GM12875 (cell line): ENCODE results near the gene GNG13.

Source experiments
- H3K4me3 ChIP-seq: one replicate; pipeline ENCODE4 v1.5.1; 2011; ENCODE audit warnings: low read depth, low read length, control low read depth
- TF ChIP-seq, protein P1 (sequence below): IDR thresholded peaks from 2 replicates; pipeline ENCODE4 v1.5.1; 2011; ENCODE audit warnings: low read depth, mild to moderate bottlenecking, control low read depth, inconsistent platforms, low read length, moderate library complexity, borderline replicate concordance; ENCODE audit not compliant: insufficient read depth

The GNG13 gene

DNA sequence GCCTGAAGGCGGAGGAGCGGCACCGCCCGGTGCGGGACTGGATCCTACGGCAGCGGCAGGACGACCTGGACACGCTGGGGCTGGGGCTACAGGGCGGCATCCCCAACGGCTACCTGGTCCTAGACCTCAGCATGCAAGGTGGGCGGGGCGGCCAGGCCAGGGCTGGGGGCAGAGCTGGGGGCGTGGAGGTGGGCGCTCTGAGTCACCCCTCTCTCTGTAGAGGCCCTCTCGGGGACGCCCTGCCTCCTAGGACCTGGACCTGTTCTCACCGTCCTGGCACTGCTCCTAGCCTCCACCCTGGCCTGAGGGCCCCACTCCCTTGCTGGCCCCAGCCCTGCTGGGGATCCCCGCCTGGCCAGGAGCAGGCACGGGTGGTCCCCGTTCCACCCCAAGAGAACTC lies 32.1 kb downstream of the GNG13 start:
- TF ChIP-seq, protein P1, sequence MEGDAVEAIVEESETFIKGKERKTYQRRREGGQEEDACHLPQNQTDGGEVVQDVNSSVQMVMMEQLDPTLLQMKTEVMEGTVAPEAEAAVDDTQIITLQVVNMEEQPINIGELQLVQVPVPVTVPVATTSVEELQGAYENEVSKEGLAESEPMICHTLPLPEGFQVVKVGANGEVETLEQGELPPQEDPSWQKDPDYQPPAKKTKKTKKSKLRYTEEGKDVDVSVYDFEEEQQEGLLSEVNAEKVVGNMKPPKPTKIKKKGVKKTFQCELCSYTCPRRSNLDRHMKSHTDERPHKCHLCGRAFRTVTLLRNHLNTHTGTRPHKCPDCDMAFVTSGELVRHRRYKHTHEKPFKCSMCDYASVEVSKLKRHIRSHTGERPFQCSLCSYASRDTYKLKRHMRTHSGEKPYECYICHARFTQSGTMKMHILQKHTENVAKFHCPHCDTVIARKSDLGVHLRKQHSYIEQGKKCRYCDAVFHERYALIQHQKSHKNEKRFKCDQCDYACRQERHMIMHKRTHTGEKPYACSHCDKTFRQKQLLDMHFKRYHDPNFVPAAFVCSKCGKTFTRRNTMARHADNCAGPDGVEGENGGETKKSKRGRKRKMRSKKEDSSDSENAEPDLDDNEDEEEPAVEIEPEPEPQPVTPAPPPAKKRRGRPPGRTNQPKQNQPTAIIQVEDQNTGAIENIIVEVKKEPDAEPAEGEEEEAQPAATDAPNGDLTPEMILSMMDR = no peak
- no peak overlapping the region for H3K4me3 ChIP-seq

DNA sequence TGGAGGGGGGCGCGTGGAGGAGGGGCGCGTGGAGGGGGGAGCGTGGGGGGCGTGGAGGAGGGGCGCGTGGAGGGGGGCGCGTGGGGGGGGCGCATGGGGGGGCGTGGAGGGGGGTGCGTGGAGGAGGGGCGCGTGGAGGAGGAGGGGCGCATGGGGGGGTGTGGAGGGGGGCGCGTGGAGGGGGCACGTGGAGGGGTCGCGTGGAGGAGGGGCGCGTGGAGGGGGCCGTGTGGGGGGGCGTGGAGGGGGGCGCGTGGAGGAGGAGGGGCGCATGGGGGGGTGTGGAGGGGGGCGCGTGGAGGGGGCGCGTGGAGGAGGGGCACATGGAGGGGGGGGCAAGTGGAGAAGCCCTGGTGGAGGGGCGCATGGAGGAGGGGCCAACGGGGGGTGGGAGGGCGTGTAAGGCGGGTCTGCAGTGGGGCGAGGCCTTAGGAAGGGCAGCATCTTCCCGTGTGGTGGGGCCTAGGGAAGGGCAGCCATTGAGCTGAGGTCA lies 32.7 kb downstream of the GNG13 start:
- no peak overlapping the region for H3K4me3 ChIP-seq
- TF ChIP-seq, protein P1 = no peak

DNA sequence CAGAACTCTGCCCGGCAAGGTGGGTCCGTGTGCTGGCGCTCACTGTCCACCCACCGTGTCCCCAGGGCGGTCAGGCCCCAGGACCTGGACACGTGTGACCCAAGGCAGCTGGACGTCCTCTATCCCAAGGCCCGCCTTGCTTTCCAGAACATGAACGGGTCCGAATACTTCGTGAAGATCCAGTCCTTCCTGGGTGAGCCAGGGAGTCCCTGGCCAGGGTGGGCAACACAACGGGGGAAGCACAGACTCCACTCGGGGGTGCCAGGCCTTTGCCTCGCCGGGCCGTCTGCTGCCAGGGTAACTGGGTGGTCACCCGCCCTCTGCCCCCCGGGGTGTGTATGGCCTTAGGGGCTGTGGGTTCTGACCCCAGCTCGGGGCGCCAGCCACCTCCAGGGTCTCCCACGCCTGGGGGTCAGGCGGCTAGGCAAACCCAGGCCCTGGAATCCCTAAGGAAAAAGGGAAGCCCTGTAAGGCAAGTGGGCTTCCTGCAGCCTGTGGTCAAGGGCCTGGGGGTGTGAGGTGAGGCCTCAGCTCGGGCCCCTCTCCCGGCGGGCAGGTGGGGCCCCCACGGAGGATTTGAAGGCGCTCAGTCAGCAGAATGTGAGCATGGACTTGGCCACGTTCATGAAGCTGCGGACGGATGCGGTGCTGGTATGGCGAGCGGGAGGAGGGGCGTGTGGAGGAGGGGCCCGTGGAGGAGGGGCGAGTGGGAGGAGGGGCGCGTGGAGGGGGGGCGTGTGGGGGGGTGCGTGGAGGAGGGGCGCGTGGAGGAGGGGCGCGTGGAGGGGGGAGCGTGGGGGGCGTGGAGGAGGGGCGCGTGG lies 33.5 kb downstream of the GNG13 start:
- H3K4me3 ChIP-seq = no peak overlapping the region
- TF ChIP-seq, protein P1 = no peak

DNA sequence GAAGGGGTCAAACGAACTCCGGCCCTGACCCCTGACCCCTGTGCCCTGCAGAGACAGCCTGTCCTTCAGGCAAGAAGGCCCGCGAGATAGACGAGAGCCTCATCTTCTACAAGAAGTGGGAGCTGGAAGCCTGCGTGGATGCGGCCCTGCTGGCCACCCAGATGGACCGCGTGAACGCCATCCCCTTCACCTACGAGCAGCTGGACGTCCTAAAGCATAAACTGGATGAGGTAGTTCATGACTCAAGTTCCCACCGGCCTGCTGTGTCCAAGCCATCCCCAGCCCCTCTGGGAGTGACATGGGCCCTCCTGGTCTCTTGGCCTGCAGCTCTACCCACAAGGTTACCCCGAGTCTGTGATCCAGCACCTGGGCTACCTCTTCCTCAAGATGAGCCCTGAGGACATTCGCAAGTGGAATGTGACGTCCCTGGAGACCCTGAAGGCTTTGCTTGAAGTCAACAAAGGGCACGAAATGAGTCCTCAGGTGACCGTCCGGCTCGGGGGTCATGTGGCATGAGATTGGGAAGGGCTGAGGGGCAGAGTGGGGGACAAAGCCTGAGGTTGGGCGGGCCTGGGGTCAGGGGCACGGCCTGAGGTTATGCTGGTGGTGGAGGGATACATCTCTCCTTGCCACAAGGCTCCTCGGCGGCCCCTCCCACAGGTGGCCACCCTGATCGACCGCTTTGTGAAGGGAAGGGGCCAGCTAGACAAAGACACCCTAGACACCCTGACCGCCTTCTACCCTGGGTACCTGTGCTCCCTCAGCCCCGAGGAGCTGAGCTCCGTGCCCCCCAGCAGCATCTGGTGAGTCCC lies 34.3 kb downstream of the GNG13 start:
- H3K4me3 ChIP-seq = no peak overlapping the region
- TF ChIP-seq, protein P1 = no peak

DNA sequence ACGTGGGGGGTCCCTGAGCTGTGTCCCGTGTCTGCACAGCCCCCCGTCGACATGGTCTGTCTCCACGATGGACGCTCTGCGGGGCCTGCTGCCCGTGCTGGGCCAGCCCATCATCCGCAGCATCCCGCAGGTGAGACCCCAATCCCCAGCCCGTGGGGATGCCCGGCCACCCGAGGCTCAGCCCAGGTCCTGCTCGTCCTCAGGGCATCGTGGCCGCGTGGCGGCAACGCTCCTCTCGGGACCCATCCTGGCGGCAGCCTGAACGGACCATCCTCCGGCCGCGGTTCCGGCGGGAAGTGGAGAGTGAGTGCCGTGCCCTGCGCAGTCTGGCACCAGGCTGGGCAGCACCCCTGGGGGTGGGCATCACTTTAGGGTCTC lies 35.1 kb downstream of the GNG13 start:
- no peak overlapping the region for H3K4me3 ChIP-seq
- TF ChIP-seq, protein P1 = no peak

DNA sequence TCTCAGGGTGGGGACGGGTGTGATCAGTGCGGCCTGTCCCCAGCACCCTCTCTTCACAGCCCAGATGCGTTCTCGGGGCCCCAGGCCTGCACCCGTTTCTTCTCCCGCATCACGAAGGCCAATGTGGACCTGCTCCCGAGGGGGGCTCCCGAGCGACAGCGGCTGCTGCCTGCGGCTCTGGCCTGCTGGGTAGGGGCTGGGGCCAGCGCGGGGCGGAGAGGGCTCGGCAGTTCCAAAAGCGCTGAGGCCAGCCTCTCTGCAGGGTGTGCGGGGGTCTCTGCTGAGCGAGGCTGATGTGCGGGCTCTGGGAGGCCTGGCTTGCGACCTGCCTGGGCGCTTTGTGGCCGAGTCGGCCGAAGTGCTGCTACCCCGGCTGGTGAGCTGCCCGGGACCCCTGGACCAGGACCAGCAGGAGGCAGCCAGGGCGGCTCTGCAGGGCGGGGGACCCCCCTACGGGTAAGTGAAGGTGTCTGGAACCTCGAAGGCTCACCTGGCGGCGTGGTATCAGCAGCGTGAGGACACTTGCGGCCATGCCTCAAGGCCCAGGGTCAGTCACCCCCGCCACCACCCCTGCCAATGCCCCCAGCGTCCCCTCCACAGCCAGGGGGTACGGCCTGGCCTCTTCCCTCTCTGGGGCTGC lies 35.6 kb downstream of the GNG13 start:
- no peak overlapping the region for H3K4me3 ChIP-seq
- TF ChIP-seq, protein P1 = no peak
